ENCODE data around the gene COMT.

The COMT gene

DNA sequence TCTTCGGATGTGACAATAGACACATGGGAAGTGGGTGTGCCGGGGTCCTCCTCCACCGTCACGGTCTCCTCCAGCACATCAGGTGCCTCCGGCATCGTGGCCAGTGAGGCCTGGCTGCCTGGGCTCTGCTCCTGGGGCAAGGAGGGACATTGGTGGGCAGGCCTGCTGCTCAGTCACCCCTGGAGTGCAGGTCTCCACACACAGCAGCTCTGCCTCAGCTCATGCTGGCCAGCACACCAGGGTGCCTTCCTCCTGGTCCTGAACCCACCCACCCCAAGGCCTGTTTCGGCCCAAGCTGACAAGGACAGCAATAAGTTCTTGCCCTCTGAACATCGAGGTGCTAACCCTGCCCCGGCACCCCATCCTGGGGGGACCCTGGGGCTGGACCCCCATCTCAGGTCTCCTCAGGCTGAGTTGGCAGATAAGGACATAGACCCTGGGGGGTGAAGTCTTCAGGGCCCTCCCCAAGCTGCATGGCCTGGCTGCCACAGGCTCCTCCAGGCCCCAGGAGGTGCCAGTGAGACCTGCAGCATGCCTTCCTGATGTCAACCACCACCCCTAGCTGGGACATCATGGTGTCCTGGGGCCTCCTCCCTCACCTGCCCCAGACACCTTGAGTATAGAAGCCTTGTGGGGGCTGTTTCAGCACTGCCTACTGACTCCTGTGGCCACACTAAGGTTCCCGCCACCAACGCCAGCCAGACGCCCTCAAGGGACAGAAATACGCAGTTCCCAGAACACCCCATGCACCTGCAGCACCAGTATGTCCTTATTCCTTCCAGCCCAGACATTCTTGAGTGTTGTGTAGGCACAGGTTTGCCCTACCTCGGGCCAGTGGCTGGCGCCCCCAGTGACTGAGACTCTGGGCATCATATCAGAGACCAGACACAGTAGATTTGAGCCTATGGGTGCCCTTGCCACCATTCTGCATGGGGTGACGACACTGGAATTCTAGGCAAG is 40.7 kb downstream of the COMT start:
- no peak for TF ChIP-seq Cebpa-rat (IDR thresholded peaks at IDR 0.05)
- Histone ChIP-seq H4K20me1 (peaks cover 0 to 85% (median 44%) of the 10 kb centered on the region in 11 experiments; a peak in 19 of 22 replicates), H3K9ac (peak overlapping the region in 4 of 11 experiments; percentile 6 to 51 (median 9); a peak in 2 of 22 replicates), H3K9me3 (replicated peaks in 1 of 11) (no peaks in the 10 kb centered on the region), H3K4me2 (peak overlapping the region in 7 of 11 experiments; percentile 98 to 100 (median 100); a peak in 9 of 22 replicates), H3K36me3 (peaks cover 0 to 46% (median 36%) of the 10 kb centered on the region in 11 experiments; a peak in 15 of 22 replicates), H3K4me3 (no peak overlapping the region), H3K4me1 (peaks cover 6 to 50% (median 46%) of the 10 kb centered on the region in 10 experiments; a peak in 19 of 20 replicates), H3K27ac (peak overlapping the region in 1 of 11 experiments; percentile 58; a peak in 1 of 22 replicates), H3K27me3 (no peaks in the 10 kb centered on the region)

GRCh38 chr22:19982991-19983578 is 41.5 kb downstream of the COMT start:
- peaks cover 0 to 82% (median 44%) of the 10 kb centered on the region in 11 experiments; a peak in 19 of 22 replicates for H4K20me1 ChIP-seq
- no peak overlapping the region for H3K4me3 ChIP-seq
- H3K9me3 ChIP-seq (replicated peaks in 1 of 11), result no peaks in the 10 kb centered on the region
- H3K4me1 ChIP-seq, result peaks cover 6 to 51% (median 47%) of the 10 kb centered on the region in 10 experiments; a peak in 19 of 20 replicates
- H3K4me2 ChIP-seq, result peak overlapping the region in 9 of 11 experiments; percentile 4 to 100 (median 99); a peak in 15 of 22 replicates
- H3K9ac ChIP-seq, result peak overlapping the region in 6 of 11 experiments; percentile 13 to 51 (median 30); a peak in 6 of 22 replicates
- H3K27ac ChIP-seq, result peak overlapping the region in 2 of 11 experiments; percentile 35 to 58; a peak in 2 of 22 replicates
- peaks cover 0 to 41% (median 36%) of the 10 kb centered on the region in 11 experiments; a peak in 15 of 22 replicates for H3K36me3 ChIP-seq
- no peaks in the 10 kb centered on the region for H3K27me3 ChIP-seq
- no peak for TF ChIP-seq Cebpa-rat (IDR thresholded peaks at IDR 0.05)

GRCh38 chr22:19983741-19984140 is 42.2 kb downstream of the COMT start:
- peak overlapping the region in 6 of 11 experiments; percentile 13 to 51 (median 30); a peak in 9 of 22 replicates for H3K9ac ChIP-seq
- peaks cover 6 to 51% (median 47%) of the 10 kb centered on the region in 10 experiments; a peak in 19 of 20 replicates for H3K4me1 ChIP-seq
- peak overlapping the region in 10 of 11 experiments; percentile 4 to 100 (median 98); a peak in 15 of 22 replicates for H3K4me2 ChIP-seq
- H4K20me1 ChIP-seq, result peaks cover 0 to 79% (median 44%) of the 10 kb centered on the region in 11 experiments; a peak in 19 of 22 replicates
- no peak for TF ChIP-seq Cebpa-rat (IDR thresholded peaks at IDR 0.05)
- H3K36me3 ChIP-seq, result peaks cover 0 to 35% (median 30%) of the 10 kb centered on the region in 11 experiments; a peak in 15 of 22 replicates
- no peak overlapping the region for H3K4me3 ChIP-seq
- no peaks in the 10 kb centered on the region for H3K9me3 ChIP-seq (replicated peaks in 1 of 11)
- no peaks in the 10 kb centered on the region for H3K27me3 ChIP-seq
- peak overlapping the region in 2 of 11 experiments; percentile 35 to 58; a peak in 4 of 22 replicates for H3K27ac ChIP-seq

DNA sequence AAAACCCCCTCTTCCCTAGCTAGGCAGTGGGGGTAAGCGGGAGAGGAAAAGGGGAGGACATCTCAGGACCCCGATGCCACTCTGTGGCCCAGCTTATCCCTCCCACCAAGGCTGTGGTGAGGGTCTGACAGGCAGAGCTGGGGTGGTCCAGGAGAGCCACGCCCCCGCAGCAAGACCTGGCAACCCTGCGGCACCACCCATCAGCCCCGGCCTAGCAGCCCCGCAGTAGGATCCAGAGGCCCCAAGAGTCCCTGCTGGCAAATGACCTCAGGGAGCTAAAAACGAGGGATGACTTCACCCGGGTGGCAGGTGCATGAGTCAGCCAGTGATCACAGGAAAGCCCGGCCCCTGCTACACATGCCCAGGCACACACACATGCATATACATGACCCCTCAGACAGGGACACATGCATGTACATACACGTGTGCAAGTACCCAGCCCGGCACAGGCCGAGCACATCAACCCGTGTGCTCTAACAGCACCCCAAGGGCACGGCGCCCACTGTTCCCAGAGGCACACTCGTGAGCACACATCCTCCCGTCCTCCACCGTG is 42.7 kb downstream of the COMT start:
- Histone ChIP-seq H4K20me1 (peaks cover 0 to 76% (median 44%) of the 10 kb centered on the region in 11 experiments; a peak in 19 of 22 replicates), H3K27ac (peak overlapping the region in 2 of 11 experiments; percentile 35 to 58; a peak in 4 of 22 replicates), H3K9me3 (replicated peaks in 1 of 11) (no peaks in the 10 kb centered on the region), H3K4me1 (peaks cover 6 to 55% (median 47%) of the 10 kb centered on the region in 10 experiments; a peak in 19 of 20 replicates), H3K4me3 (no peak overlapping the region), H3K36me3 (peaks cover 0 to 29% (median 25%) of the 10 kb centered on the region in 11 experiments; a peak in 15 of 22 replicates), H3K27me3 (no peaks in the 10 kb centered on the region), H3K4me2 (peak overlapping the region in 10 of 11 experiments; percentile 4 to 100 (median 98); a peak in 15 of 22 replicates), H3K9ac (peak overlapping the region in 5 of 11 experiments; percentile 13 to 51 (median 30); a peak in 6 of 22 replicates)
- TF ChIP-seq Cebpa-rat (IDR thresholded peaks at IDR 0.05), result no peak

DNA sequence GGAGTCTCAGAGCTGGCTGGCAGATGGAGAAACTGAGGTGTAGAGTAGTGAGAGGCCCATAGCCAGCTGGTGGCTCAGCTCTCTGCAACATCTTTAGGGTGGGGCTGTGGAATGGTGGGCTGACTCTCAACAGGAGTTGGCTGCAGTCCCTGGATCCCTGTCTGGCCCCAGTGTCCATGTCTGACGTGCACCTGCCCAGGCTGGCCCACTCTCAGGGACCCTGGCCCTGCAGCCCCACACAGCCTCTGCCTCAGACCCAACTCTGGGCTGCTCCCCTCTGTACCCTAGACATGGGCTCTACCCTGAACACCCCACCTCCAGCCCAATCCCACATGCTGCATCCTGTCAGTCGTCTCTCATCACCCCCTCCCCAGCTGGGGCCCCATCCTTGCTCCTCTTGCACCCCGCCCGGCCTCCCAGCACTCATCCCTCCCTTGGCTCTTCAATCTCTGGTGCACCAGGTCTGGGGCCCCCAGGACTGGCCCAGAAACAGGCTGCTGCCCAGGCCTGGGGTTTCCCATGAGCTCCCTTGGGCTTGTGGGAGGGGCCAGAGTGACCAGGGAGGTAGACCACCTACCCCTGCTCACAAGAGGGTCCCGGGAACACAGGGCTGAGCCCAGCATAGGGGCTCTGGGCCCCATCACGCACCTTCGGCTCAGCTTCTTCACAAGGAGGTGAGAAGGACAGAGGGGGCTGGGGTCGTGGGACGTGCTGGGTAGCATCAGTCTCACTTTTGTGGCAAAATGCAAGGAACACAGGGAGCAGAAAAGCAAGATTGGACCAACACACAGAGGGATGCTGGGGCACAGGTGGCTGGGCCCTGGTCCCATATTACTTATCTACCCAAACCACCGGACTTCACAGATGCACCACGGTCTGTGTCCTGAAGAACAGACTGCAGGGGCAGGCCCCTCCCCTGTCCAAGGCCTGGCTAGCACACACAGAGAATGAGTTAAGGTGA is 43.6 kb downstream of the COMT start:
- Histone ChIP-seq H3K36me3 (peaks cover 0 to 21% (median 16%) of the 10 kb centered on the region in 11 experiments; a peak in 13 of 22 replicates), H3K4me2 (peak overlapping the region in 10 of 11 experiments; percentile 90 to 100 (median 100); a peak in 20 of 22 replicates), H3K4me3 (peak overlapping the region in 5 of 10 experiments; percentile 76 to 90 (median 82); a peak in 4 of 20 replicates), H3K9me3 (replicated peaks in 1 of 11) (no peaks in the 10 kb centered on the region), H3K27ac (0 out of 22 replicates have a peak overlapping the region, but pooled peaks of 1 of the 11 experiments have one; percentile 58), H3K9ac (peak overlapping the region in 6 of 11 experiments; percentile 83 to 94 (median 86); a peak in 8 of 22 replicates), H3K4me1 (peaks cover 6 to 60% (median 47%) of the 10 kb centered on the region in 10 experiments; a peak in 19 of 20 replicates), H4K20me1 (peaks cover 0 to 75% (median 44%) of the 10 kb centered on the region in 11 experiments; a peak in 19 of 22 replicates), H3K27me3 (no peaks in the 10 kb centered on the region)
- no peak for TF ChIP-seq Cebpa-rat (IDR thresholded peaks at IDR 0.05)

GRCh38 chr22:19986011-19986409 is 44.4 kb downstream of the COMT start:
- Histone ChIP-seq H4K20me1 (peaks cover 0 to 70% (median 44%) of the 10 kb centered on the region in 11 experiments; a peak in 19 of 22 replicates), H3K36me3 (peaks cover 0 to 12% (median 7%) of the 10 kb centered on the region in 11 experiments; a peak in 10 of 22 replicates), H3K27ac (peak overlapping the region in 4 of 11 experiments; percentile 76 to 86 (median 80); a peak in 6 of 22 replicates), H3K9me3 (replicated peaks in 1 of 11) (no peaks in the 10 kb centered on the region), H3K4me3 (peak overlapping the region; percentile 57 to 90 (median 80); a peak in 19 of 20 replicates), H3K27me3 (no peaks in the 10 kb centered on the region), H3K4me2 (peak overlapping the region; percentile 90 to 100 (median 99)), H3K9ac (peak overlapping the region in 10 of 11 experiments; percentile 79 to 94 (median 83); a peak in 20 of 22 replicates), H3K4me1 (peaks cover 6 to 63% (median 49%) of the 10 kb centered on the region in 10 experiments; a peak in 19 of 20 replicates)
- TF ChIP-seq Cebpa-rat (IDR thresholded peaks at IDR 0.05), result no peak

Data from BLaER1 treated with 17β-estradiol and CSF1 and Interleukin-3, amounts not matched to agents 10 nM and 100 nM (cell line).